MM.1S (cell line): ENCODE data around the gene TMPRSS9.

Experiments used
- CTCF ChIP-seq: fragments of 300-600 bp; sonication (generic); IDR thresholded peaks from 2 replicates; pipeline ENCODE4 v1.5.1; 2016; ENCODE audit warnings: antibody characterized with exemption, low read length, mixed read lengths
- EZH2 ChIP-seq: fragments of 300-600 bp; sonication (generic); optimal IDR thresholded peaks from 2 replicates; pipeline ENCODE3; 2017; ENCODE audit warnings: low read depth, mild to moderate bottlenecking, antibody characterized with exemption, low read length, mixed read lengths
- EZH2phosphoT487 ChIP-seq: fragments of 300-600 bp; sonication (generic); IDR thresholded peaks from 2 replicates; pipeline ENCODE4 v1.6.1; 2018; ENCODE audit warnings: antibody characterized with exemption, low read length

DNA sequence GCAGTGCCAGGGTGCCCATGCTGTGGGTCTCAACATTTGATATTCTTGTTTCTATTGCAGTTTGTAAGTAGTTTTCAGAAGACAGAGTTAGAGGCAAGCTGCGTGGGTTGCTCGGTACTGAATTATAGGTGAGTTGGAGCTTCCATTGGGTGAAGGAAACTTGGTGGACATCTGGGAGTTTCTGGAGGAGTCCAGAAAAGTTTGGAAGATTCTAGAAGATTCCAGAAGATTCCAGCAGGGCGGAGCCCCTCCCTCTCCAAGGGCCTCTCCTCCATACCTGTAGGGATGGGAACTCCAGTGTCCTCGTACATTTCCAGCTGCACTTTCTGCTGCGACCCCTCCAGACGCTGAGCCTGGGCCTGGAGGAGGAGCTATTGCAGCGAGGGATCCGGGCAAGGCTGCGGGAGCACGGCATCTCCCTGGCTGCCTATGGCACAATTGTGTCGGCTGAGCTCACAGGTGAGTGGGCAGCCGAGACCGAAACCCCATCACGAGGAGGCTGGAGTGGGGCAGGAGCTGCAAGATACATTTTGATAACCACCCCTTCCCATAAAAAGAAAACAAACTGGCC is 38.8 kb downstream of the TMPRSS9 start:
- no peak for TF ChIP-seq CTCF
- no peak for TF ChIP-seq EZH2phosphoT487
- TF ChIP-seq EZH2: no peak
